ENCODE measurements around the gene TNNI3K.

The TNNI3K gene

DNA sequence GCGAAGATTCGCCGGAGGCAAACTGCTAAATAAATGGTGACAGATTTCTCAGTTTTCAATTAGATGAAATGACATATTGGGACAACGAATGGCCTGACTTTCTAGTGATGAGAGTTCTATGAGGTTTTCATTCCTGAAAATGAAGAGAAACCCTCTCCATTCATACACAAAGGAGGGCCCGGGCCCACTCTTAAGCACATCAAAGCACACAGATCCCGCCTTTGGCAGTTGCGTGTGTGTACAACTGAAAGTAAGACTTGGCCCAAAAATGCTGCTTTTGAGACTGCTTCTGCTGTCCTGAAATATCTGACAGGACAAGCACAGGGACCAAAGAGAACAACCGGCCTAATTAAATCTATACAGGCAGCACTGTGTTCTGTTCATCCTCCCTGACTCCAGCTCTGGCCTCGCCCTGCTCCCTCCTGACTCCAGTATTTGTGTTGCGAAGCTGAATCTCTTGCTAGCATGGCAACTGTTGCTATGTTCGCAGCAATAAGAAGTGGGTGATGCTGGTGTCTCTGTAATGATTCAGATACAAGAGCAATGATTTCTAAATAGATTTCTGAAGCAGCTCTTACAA, 269.8 kb downstream of the TNNI3K start:
- FAIRE-seq, result no peak

- FAIRE-seq, result no peak
Measured at GRCh38 chr1:74505928-74506710, 270.9 kb downstream of the TNNI3K start.

DNA sequence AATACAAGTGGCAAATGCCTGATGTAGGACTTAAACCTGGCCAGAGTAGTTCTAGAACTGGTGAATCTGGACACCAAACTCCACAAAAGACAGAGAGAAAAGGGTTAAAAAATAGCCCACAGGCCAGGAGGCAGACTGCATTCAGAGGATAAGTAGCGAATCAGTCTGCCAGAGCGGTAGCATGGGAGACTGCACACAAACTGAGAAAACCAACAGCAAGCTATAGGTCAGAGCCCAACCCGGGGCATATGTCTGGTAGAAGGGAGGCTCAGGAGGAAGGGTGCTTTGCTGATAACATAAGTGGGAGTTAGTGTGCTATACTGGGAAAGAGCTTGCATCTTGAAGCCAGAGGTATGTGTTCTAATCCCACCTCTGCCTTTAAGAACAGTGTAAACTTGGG, 273.3 kb downstream of the TNNI3K start:
- no peak for FAIRE-seq

- no peak for FAIRE-seq
Measured at GRCh38 chr1:74512170-74512915, 277.2 kb downstream of the TNNI3K start, which contains the start of gene LRRC53. TSS of gene LRRC53 (minus strand) at chr1:74512611. CDS start at chr1:74483349, 29,262 bp downstream.

GRCh38 chr1:74513411-74514300, 278.5 kb downstream of the TNNI3K start:
- no peak for FAIRE-seq

DNA sequence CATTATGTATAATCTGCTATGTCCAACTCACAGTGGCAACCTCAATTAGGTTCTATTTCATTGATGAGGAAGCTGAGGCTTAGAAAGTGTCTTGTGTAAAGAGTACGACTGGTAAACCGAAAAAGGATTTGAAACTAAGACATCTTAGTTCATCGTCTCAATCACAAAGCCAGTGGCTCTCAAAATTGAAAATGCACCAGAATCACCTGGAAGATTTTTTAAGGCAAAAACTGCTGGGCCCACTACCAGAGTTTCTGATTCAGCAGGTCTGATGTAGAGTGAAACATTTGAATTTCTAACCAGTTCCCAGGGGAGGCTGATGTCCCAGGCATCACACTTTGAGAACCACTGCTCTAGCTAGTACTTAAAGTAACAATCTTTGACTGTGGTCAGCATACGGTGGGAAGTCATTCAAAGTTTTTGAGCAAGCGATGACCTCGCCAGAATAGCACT, 282.4 kb downstream of the TNNI3K start:
- no peak for FAIRE-seq

DNA sequence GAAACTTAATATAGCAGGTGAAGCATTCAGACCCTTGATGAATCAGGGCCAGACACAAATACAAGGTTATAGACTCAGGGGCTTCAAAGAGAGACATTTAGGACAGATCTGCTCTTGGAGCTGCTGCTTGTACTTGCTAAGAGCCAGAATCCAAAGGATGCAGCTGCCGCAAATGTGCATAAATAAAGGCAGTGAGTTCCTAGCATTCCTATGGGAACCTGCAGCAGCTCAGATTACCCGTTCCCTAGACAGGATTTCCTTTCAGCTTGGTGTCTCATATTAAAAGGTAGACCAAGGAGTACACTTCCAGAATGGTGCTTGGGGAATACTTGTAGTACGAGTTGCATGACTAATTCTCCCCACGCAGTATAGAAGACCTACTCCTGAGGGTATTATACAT, 287.0 kb downstream of the TNNI3K start:
- no peak for FAIRE-seq

GRCh38 chr1:74523873-74524480, 288.8 kb downstream of the TNNI3K start:
- FAIRE-seq, result no peak

DNA sequence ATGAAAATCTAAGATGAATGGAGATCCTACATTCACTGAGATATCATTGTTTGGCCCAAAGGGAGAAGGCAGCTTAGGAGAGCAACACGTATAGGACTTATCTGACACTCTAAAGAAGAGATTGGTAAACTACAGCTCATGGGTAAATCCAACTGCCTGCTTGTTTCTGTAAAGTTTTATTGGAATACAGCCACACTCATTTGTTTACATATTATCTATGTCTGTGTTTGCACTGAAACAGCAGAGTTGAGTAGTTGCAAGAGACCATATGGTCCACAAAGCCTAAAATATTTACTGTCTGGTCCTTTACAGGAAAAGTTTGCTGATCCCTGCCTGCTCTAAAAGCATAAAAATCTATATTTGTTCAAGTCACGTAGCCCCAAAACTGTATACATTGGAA, 291.5 kb downstream of the TNNI3K start:
- no peak for FAIRE-seq

DNA sequence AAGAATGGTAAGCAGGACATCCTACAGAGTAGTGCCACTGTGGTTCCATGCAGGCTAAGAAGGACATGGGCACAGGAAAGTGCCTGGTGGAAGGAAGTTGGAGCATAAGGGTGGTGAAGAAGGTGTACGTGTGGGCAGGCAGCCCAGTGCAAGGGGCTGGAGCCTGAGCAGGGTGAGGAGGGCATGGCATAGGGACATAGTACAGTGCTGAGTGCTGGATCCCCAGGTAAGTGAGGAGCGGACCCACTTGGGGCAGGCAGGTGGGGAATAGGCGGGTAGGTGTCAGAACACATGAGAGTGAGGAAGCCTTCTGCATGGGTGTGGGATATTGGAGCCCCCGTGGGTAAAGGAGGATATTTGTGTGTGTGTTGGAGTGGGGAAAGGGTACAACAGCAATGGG, 292.9 kb downstream of the TNNI3K start:
- no peak for FAIRE-seq

- no peak for FAIRE-seq
Measured at GRCh38 chr1:74530892-74531291, 295.7 kb downstream of the TNNI3K start.

- no peak for FAIRE-seq
Measured at GRCh38 chr1:74531796-74532195, 296.6 kb downstream of the TNNI3K start.

DNA sequence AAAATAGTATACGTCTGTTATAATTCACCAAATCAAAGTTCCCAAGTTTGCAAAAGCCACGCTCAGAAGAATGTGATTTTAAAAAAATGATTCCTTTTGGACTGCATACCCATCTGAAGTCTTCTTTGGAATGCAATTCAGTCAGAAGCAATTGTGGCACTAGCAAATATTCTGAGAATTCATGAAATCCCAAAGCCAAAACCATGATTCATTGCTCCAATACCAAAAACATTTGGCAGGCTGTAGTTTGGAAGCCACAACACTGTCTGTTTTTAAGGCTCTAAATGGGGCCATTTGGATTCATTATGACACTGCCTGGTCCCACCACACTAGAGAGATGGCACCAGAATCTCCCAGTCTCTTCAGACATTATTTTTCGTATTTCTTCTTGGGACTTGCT, 299.1 kb downstream of the TNNI3K start:
- FAIRE-seq, result no peak

GRCh38 chr1:74545821-74546220, 310.6 kb downstream of the TNNI3K start:
- no peak for FAIRE-seq

DNA sequence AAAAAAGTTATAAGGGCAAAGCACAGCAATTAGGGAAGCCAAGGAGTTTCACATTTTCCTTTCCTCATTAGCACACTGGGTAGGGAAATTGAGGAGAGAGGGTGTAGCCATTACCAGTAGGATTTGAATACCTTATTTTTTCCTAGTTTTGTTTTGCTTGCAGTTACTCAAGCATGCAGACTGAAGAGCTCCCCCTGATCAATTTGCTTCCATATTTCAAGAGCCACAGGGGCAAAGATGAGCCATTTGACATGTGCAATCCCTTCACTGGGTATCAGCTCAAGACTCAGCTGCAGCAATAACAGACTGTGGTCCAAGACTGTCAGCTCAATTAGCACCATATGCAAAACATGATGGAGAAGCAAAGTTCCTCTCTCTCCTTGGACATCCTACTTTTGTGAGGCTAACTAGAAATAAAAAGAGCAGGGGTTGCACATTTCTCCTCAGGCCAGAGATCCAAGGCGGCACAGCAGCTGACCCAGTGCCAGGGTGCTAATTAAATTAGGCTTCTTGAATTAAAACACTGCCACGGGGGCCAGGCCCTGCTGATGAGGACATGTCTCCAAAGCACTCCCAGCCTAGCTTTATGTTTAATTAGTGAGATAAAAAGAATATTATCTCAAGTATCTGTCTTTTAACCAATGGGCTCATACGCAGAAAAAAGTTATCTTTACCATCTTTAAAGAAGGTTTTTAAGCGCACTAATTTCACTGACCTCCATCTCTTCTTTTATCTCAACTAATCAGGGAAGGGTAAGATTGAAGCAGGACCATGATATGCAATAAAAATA, 314.0 kb downstream of the TNNI3K start:
- FAIRE-seq, result no peak

GRCh38 chr1:74549932-74550331, 314.7 kb downstream of the TNNI3K start:
- no peak for FAIRE-seq

- FAIRE-seq, result no peak
Measured at GRCh38 chr1:74570797-74571492, 335.8 kb downstream of the TNNI3K start.

DNA sequence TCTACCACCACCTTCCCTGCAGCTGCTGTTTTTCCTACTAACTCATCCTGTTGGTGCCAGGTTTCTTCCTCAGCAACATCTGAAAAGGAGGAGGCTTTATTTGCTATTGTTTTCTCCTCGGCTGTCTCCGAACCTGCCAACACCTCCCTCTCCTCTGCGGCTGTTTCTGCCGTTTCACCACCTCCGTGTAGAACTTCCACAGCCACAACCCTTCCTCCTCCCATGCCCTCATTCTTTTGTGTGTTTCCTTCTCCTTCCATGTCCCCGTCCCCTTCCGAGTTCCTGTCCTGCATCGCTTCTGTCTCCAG, 336.3 kb downstream of the TNNI3K start:
- FAIRE-seq, result no peak

DNA sequence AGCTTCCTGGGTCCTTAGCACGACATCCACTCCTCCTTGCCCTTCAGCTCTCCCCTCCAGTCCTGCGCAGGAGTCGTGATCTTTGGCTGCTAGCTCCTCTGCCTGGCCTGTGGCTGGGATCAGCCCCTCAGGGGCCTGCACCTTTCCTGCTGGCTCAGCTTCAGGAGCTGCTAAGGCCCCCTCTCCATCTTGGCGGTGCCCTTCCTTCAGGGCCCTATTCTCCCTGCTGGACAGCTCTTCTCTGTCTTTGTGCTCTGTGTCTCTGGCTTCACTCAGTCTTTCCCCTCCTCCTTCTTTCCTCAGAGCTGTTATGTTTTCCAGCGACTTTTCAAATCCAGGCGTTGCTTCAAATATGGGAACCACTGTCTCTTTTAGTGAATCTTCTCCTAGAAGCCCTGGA, 336.7 kb downstream of the TNNI3K start:
- FAIRE-seq, result no peak

- FAIRE-seq, result no peak
Measured at GRCh38 chr1:74578101-74578500, 342.9 kb downstream of the TNNI3K start.

GRCh38 chr1:74579425-74579824, 344.2 kb downstream of the TNNI3K start:
- no peak for FAIRE-seq

Measured in A204.1 (cell line).